ENCODE data around the gene NUP210L. TPM values are rescaled to one million over a fixed set of nuclear protein-coding genes. Genes with fewer than 3 reads are reported as not detected.

NUP210L gene
- total and polyA plus RNA-seq, 4 donors, result 0.08 TPM; not detected in 3

DNA sequence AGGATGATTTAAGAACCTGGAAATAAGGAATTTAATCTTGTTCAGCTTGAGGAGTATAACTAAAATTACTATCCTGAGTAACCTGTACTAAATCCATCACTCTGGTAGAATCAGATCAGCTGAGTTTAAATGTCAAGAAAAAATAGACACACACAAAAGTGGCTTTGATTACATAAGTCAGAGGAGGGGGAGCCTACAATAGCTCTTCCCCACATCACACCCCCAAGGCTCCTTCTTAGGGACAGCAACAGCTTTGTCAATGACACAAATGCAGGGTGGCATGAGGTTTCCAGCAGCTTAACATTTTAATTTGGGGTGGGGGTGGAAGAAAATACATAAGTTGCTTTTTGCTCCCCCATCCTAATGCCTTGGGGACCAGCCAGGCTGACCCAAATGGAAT, 12.6 kb upstream of the NUP210L start:
- TF ChIP-seq HNF4A (conservative IDR thresholded peaks at IDR 0.05) (no peak), SP1 (IDR thresholded peaks at IDR 0.05) (no peak), GABPA (IDR thresholded peaks at IDR 0.05 in 1 of 2, conservative IDR thresholded peaks at IDR 0.05 in 1 of 2) (no peak), FOXA2 (IDR thresholded peaks at IDR 0.05) (no peak), TAF1 (conservative IDR thresholded peaks at IDR 0.05) (no peak), HNF4G (IDR thresholded peaks at IDR 0.05) (no peak), EGR1 (IDR thresholded peaks at IDR 0.05; ENCODE audit: low read depth in 2 of 2) (no peak), REST (IDR thresholded peaks at IDR 0.05) (no peak), RXRA (IDR thresholded peaks at IDR 0.05) (no peak), NR2F2 (IDR thresholded peaks at IDR 0.05) (no peak), RAD21 (IDR thresholded peaks at IDR 0.05) (no peak), YY1 (IDR thresholded peaks at IDR 0.05) (no peak)
- TF ChIP-seq, protein P1, sequence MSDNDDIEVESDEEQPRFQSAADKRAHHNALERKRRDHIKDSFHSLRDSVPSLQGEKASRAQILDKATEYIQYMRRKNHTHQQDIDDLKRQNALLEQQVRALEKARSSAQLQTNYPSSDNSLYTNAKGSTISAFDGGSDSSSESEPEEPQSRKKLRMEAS (IDR thresholded peaks at IDR 0.05), result no peak
- TF ChIP-seq, protein P2, sequence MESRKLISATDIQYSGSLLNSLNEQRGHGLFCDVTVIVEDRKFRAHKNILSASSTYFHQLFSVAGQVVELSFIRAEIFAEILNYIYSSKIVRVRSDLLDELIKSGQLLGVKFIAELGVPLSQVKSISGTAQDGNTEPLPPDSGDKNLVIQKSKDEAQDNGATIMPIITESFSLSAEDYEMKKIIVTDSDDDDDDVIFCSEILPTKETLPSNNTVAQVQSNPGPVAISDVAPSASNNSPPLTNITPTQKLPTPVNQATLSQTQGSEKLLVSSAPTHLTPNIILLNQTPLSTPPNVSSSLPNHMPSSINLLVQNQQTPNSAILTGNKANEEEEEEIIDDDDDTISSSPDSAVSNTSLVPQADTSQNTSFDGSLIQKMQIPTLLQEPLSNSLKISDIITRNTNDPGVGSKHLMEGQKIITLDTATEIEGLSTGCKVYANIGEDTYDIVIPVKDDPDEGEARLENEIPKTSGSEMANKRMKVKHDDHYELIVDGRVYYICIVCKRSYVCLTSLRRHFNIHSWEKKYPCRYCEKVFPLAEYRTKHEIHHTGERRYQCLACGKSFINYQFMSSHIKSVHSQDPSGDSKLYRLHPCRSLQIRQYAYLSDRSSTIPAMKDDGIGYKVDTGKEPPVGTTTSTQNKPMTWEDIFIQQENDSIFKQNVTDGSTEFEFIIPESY (IDR thresholded peaks at IDR 0.05), result no peak
- TF ChIP-seq, protein P3, sequence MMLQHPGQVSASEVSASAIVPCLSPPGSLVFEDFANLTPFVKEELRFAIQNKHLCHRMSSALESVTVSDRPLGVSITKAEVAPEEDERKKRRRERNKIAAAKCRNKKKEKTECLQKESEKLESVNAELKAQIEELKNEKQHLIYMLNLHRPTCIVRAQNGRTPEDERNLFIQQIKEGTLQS (IDR thresholded peaks at IDR 0.05), result no peak
- Histone ChIP-seq H3K9ac (ENCODE audit: low read depth in 1 of 2, low read length in 2 of 2) (no peak overlapping the region), H3K27ac (ENCODE audit: low read depth in 1 of 2, low read length in 2 of 2) (no peak overlapping the region)

DNA sequence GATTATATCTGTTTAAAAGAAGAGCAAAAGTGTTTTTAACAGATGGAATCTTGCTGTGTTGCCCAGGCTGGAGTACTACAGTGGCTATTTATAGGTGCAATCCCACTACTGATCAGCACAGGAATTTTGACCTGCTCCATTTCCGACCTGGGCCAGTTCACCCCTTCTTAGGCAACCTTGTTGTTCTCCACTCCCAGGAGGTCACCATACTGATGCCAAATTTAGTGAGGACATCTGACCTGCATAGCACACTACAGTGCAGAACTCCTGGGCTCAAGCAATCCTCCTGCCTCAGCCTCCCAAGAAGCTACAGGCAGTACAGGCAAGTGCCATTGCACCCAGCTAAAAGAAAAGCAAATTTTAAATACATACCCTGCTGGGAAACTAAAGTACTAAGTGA, 11.3 kb upstream of the NUP210L start:
- H3K9me3 ChIP-seq (ENCODE audit: control insufficient read depth in 4 of 4, low read length in 3 of 4), result no peaks in the 10 kb centered on the region
- peaks cover 25 to 81% (median 67%) of the 10 kb centered on the region in 4 donors for H3K36me3 ChIP-seq (ENCODE audit: control insufficient read depth in 4 of 4, insufficient read depth in 3 of 4, low read depth in 1 of 4, low read length in 3 of 4)
- H3K4me3 ChIP-seq (ENCODE audit: low read depth in 1 of 3, low read length in 3 of 3), result no peak overlapping the region
- no peak for DNase-seq (ENCODE audit: low spot score)
- no peak overlapping the region for H3K9ac ChIP-seq (ENCODE audit: low read depth in 1 of 2, low read length in 2 of 2)
- H3K27ac ChIP-seq (ENCODE audit: low read depth in 1 of 2, low read length in 2 of 2), result no peak overlapping the region
- H3K27me3 ChIP-seq (ENCODE audit: control insufficient read depth in 4 of 4, insufficient read depth in 4 of 4, low read length in 3 of 4), result no peaks in the 10 kb centered on the region
- 45% methylated on average over 1 of the region's 1 CpG for WGBS
- H3K4me1 ChIP-seq (ENCODE audit: control insufficient read depth in 4 of 4, insufficient read depth in 4 of 4, low read length in 3 of 4), result no peaks in the 10 kb centered on the region
- TF ChIP-seq, protein P3 (IDR thresholded peaks at IDR 0.05), result no peak
- TF ChIP-seq GABPA (IDR thresholded peaks at IDR 0.05 in 1 of 2, conservative IDR thresholded peaks at IDR 0.05 in 1 of 2), result no peak
- TF ChIP-seq EGR1 (IDR thresholded peaks at IDR 0.05; ENCODE audit: low read depth in 2 of 2), result no peak
- TF ChIP-seq FOXA1 (IDR thresholded peaks at IDR 0.05), result no peak
- TF ChIP-seq RXRA (IDR thresholded peaks at IDR 0.05), result no peak
- TF ChIP-seq RAD21 (IDR thresholded peaks at IDR 0.05), result no peak
- TF ChIP-seq TAF1 (conservative IDR thresholded peaks at IDR 0.05), result no peak
- no peak for TF ChIP-seq FOXA2 (IDR thresholded peaks at IDR 0.05)
- no peak for TF ChIP-seq YY1 (IDR thresholded peaks at IDR 0.05)
- TF ChIP-seq CTCF (IDR thresholded peaks at IDR 0.05; ENCODE audit: low read depth, low read length, missing input control), result no peak
- no peak for TF ChIP-seq JUND (IDR thresholded peaks at IDR 0.05)
- TF ChIP-seq, protein P2 (IDR thresholded peaks at IDR 0.05), result no peak
- no peak for TF ChIP-seq REST (IDR thresholded peaks at IDR 0.05)

More for the DNA sequence above, 12.6 kb upstream of the NUP210L start:
- Histone ChIP-seq H3K27me3 (ENCODE audit: control insufficient read depth in 4 of 4, insufficient read depth in 4 of 4, low read length in 3 of 4) (no peaks in the 10 kb centered on the region), H3K9me3 (ENCODE audit: control insufficient read depth in 4 of 4, low read length in 3 of 4) (no peaks in the 10 kb centered on the region), H3K4me1 (ENCODE audit: control insufficient read depth in 4 of 4, insufficient read depth in 4 of 4, low read length in 3 of 4) (no peaks in the 10 kb centered on the region), H3K36me3 (ENCODE audit: control insufficient read depth in 4 of 4, insufficient read depth in 3 of 4, low read depth in 1 of 4, low read length in 3 of 4) (peaks cover 30 to 90% (median 74%) of the 10 kb centered on the region in 4 donors), H3K4me3 (ENCODE audit: low read depth in 1 of 3, low read length in 3 of 3) (no peak overlapping the region)
- no peak for DNase-seq (ENCODE audit: low spot score)

Measured in liver (tissue), 9 donors.